ENCODE results near the gene GABRR1. TPM values are rescaled to one million over a fixed set of nuclear protein-coding genes. Genes with fewer than 3 reads are reported as not detected.

GABRR1 gene
- total RNA-seq, 2 donors from 2014 or later, result 0.24 TPM; not detected in 1

- Histone ChIP-seq H3K4me3 (no peak overlapping the region), H3K27ac (no peak overlapping the region), H3K9me3 (peaks cover 0 to 17% of the 10 kb centered on the region in 2 donors), H3K4me1 (no peaks in the 10 kb centered on the region), H3K36me3 (no peaks in the 10 kb centered on the region), H3K27me3 (no peaks in the 10 kb centered on the region)
- no peak for DNase-seq (ENCODE audit: low spot score)
- TF ChIP-seq CTCF (IDR thresholded peaks at IDR 0.05), result no peak
Observed at GRCh38 chr6:89190741-89191140, 26.4 kb downstream of the GABRR1 start.

GRCh38 chr6:89187504-89187903 is 29.7 kb downstream of the GABRR1 start:
- DNase-seq (ENCODE audit: low spot score), result no peak
- H3K36me3 ChIP-seq, result no peaks in the 10 kb centered on the region
- H3K27me3 ChIP-seq, result no peaks in the 10 kb centered on the region
- H3K4me1 ChIP-seq, result no peaks in the 10 kb centered on the region
- no peaks in the 10 kb centered on the region for H3K9me3 ChIP-seq
- H3K27ac ChIP-seq, result no peak overlapping the region
- H3K4me3 ChIP-seq, result no peak overlapping the region
- TF ChIP-seq CTCF (IDR thresholded peaks at IDR 0.05), result no peak

GRCh38 chr6:89186762-89187161 is 30.4 kb downstream of the GABRR1 start:
- Histone ChIP-seq H3K9me3 (no peaks in the 10 kb centered on the region), H3K27me3 (no peaks in the 10 kb centered on the region), H3K36me3 (no peaks in the 10 kb centered on the region), H3K4me3 (no peak overlapping the region), H3K27ac (no peak overlapping the region), H3K4me1 (no peaks in the 10 kb centered on the region)
- no peak for TF ChIP-seq CTCF (IDR thresholded peaks at IDR 0.05)
- no peak for DNase-seq (ENCODE audit: low spot score)

DNA sequence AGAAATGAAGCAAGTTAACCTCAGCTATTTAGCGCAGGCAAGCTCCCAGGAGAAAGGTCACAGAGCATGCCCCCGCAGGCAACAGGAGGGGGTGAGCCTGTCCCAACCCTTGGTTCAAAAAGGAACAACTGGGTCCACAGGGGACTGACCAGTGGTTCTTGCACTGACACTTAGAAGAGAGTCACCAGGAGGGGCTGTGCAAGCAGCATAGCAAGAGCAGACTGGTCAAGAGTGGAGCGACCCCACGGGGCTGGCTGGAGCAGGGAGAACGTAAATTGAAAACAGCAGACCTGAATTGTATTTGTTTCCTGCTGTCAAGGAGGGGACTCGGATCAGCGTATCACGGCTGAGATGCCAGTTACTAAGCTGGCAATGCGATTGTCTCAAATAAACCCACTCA is 32.8 kb downstream of the GABRR1 start:
- no peak for TF ChIP-seq CTCF (IDR thresholded peaks at IDR 0.05)
- H3K36me3 ChIP-seq, result no peaks in the 10 kb centered on the region

DNA sequence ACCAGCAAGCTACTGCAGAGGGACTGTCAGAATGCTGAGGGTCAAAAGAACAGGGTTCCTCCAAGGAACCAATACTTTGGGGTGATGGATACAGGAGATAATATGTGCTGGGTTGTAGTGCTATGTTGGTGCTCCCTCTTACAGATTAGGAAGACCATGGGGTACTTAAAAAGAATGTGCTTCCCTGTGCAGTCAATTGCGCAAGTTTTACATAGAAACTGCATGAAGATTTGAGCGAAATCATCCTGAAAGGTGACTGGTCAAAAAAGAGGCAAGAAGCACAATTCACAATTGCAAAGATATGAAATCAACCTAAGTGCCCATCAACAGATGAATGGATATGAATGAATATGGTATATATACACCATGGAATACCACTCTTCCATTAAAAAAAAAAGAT is 33.9 kb downstream of the GABRR1 start:
- Histone ChIP-seq H3K36me3 (no peaks in the 10 kb centered on the region), H3K27me3 (no peaks in the 10 kb centered on the region), H3K4me1 (no peaks in the 10 kb centered on the region), H3K9me3 (no peaks in the 10 kb centered on the region), H3K27ac (no peak overlapping the region), H3K4me3 (no peak overlapping the region)
- TF ChIP-seq CTCF (IDR thresholded peaks at IDR 0.05), result no peak
- no peak for DNase-seq (ENCODE audit: low spot score)

More for the DNA sequence above, 32.8 kb downstream of the GABRR1 start:
- DNase-seq (ENCODE audit: low spot score), result no peak
- Histone ChIP-seq H3K27ac (no peak overlapping the region), H3K27me3 (no peaks in the 10 kb centered on the region), H3K4me3 (no peak overlapping the region), H3K9me3 (no peaks in the 10 kb centered on the region), H3K4me1 (no peaks in the 10 kb centered on the region)

DNA sequence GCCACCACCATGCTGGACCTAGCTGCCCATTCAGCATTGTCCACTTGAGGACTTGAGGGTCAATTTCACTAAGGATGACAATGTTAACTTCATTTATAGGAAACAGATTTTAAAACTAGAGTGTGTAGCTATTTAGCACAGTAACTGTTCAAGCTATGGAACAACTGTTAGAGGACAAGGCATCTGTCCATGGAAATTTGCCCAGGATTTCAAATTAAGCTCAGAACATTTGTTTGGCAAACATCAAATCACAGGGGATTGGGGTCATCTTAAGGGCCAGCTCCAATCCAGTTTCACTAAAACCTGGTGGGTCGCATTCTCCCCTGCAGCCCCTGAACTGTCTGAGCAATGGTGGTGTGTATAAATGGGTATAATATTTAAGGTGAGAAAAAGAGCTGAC is 36.2 kb downstream of the GABRR1 start:
- no peak for TF ChIP-seq CTCF (IDR thresholded peaks at IDR 0.05)
- no peaks in the 10 kb centered on the region for H3K27me3 ChIP-seq
- no peak for DNase-seq (ENCODE audit: low spot score)
- H3K9me3 ChIP-seq, result no peaks in the 10 kb centered on the region
- H3K36me3 ChIP-seq, result no peaks in the 10 kb centered on the region
- H3K4me3 ChIP-seq, result no peak overlapping the region
- no peaks in the 10 kb centered on the region for H3K4me1 ChIP-seq
- no peak overlapping the region for H3K27ac ChIP-seq
